ENCODE data around the gene C11orf71. TPM values are rescaled to one million over a fixed set of nuclear protein-coding genes. Genes with fewer than 3 reads are reported as not detected.
A peak's percentile ranks its signal among the peaks of the same experiment; 100 is the strongest.

C11orf71 gene
- total RNA-seq = 10 to 100 TPM in 1 of 2 donors, 1 to 10 TPM in 1; 6.5 to 10.2 TPM

GRCh38 chr11:114400216-114400914 is at the start of gene C11orf71, which contains the start of gene RBM7:
Gene C11orf71 (minus strand): TSS chr11:114400511. CDS start chr11:114400331, 180 bp downstream.
Gene RBM7 (plus strand): TSS chr11:114400666. CDS start chr11:114400672, 6 bp downstream.
- peak within 1 kb of the TSS; percentile 83 to 93 for H3K4me3 ChIP-seq
- peaks cover 0 to 52% of the 10 kb centered on the region in 2 donors for H3K4me1 ChIP-seq
- no peak for TF ChIP-seq CTCF (IDR thresholded peaks at IDR 0.05)
- no peaks in the 10 kb centered on the region for H3K9me3 ChIP-seq
- DNase-seq (ENCODE audit: low spot score) = peak; percentile 98
- no peaks in the 10 kb centered on the region for H3K27me3 ChIP-seq
- H3K27ac ChIP-seq = peak within 1 kb of the TSS; percentile 96 to 98
- H3K36me3 ChIP-seq = no peaks in the 10 kb centered on the region

GRCh38 chr11:114449845-114450244 is 49.5 kb upstream of the C11orf71 start:
- Histone ChIP-seq H3K4me3 (no peak overlapping the region), H3K36me3 (peaks cover 31% of the 10 kb centered on the region)

DNA sequence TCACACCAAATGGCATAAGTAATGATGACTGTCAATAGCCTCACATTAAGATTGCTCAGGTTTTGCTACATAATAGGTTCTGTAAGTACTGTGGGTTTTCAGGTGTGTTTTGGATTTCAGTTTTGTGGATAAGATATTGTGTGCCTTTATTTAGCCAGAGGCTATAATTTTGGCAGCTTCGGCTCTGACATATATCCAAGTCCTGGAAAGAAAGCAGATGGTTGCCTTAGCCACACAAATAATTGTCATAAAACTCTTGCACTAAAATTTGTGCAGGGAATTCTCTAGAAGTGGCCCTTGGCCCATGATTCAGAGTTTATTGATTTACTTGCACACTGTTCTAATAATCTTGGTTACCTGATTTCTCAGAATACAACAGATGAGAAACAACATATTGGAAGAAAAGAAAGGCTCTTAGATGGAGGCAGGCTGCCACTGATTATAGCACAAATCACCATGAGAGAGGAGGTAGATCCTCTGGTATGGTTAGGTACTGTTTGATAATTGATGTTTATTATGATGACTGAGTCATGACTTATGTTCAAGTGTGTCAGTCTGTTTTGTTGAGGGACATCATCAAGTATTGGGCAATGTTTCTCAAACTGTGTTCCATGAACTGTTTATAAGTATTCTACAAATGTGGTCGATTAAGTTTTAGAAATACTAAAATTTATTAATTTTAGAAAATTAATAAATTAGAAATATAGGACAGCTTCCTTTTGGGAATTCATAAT is 48.6 kb upstream of the C11orf71 start:
- Histone ChIP-seq H3K36me3 (peaks cover 31% of the 10 kb centered on the region), H3K4me1 (peaks cover 0 to 4% of the 10 kb centered on the region in 2 donors), H3K9me3 (no peaks in the 10 kb centered on the region), H3K27ac (no peak overlapping the region), H3K27me3 (no peaks in the 10 kb centered on the region), H3K4me3 (no peak overlapping the region)
- no peak for DNase-seq (ENCODE audit: low spot score)
- no peak for TF ChIP-seq CTCF (IDR thresholded peaks at IDR 0.05)

More at GRCh38 chr11:114449845-114450244, 49.5 kb upstream of the C11orf71 start:
- Histone ChIP-seq H3K27ac (no peak overlapping the region), H3K4me1 (peaks cover 0 to 4% of the 10 kb centered on the region in 2 donors), H3K9me3 (no peaks in the 10 kb centered on the region), H3K27me3 (no peaks in the 10 kb centered on the region)
- DNase-seq (ENCODE audit: low spot score) = no peak
- TF ChIP-seq CTCF (IDR thresholded peaks at IDR 0.05) = no peak

DNA sequence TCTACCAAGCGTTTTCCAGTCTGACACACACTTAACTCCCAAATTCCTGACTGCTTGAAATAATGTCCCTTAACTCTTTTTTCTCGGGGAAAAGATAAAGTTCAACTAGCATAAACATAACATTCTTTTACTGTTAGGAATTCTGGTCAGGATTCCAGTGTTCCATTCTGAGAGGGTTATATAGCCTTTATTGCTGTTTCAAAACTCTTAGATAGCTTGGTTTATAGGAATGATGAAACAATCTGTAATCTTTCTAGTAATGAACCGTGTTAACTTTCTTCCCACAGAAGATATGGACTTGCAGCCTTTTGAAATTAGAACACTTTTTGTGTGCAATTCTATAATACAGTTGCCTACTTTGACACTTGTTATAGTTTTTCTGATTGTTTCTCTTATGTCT is 47.6 kb upstream of the C11orf71 start:
- H3K27me3 ChIP-seq = no peaks in the 10 kb centered on the region
- peaks cover 31% of the 10 kb centered on the region for H3K36me3 ChIP-seq
- H3K9me3 ChIP-seq = no peaks in the 10 kb centered on the region
- no peak for DNase-seq (ENCODE audit: low spot score)
- no peak overlapping the region for H3K4me3 ChIP-seq
- H3K4me1 ChIP-seq = peaks cover 0 to 4% of the 10 kb centered on the region in 2 donors
- H3K27ac ChIP-seq = no peak overlapping the region
- no peak for TF ChIP-seq CTCF (IDR thresholded peaks at IDR 0.05)

GRCh38 chr11:114447444-114447843 is 47.1 kb upstream of the C11orf71 start:
- H3K9me3 ChIP-seq = no peaks in the 10 kb centered on the region
- peaks cover 31% of the 10 kb centered on the region for H3K36me3 ChIP-seq
- no peak overlapping the region for H3K4me3 ChIP-seq
- H3K27ac ChIP-seq = no peak overlapping the region
- H3K27me3 ChIP-seq = no peaks in the 10 kb centered on the region
- DNase-seq (ENCODE audit: low spot score) = no peak
- peaks cover 0 to 4% of the 10 kb centered on the region in 2 donors for H3K4me1 ChIP-seq
- TF ChIP-seq CTCF (IDR thresholded peaks at IDR 0.05) = no peak
